ENCODE results near the gene CERS2.

The CERS2 gene

GRCh38 chr1:150987924-150988323 lies 13.3 kb upstream of the CERS2 start:
- Histone ChIP-seq H3K36me3 (ENCODE audit: insufficient read depth, low read length) (no peaks in the 10 kb centered on the region), H3K79me2 (ENCODE audit: insufficient read depth, low read length) (no peaks in the 10 kb centered on the region), H3K9me2 (ENCODE audit: low read depth, low read length) (no peaks in the 10 kb centered on the region), H3K4me3 (ENCODE audit: low read depth, low read length, poor library complexity, severe bottlenecking) (no peak overlapping the region), H3F3A (ENCODE audit: insufficient read depth, low read length) (no peaks in the 10 kb centered on the region), H3K27me3 (ENCODE audit: insufficient read depth, low read length) (0 out of 2 replicates have a peak, but pooled peaks cover 4% of the 10 kb centered on the region), H3K4me2 (ENCODE audit: low read length) (no peak overlapping the region), H3K9me3 (ENCODE audit: low read length) (no peaks in the 10 kb centered on the region), H3K27ac (ENCODE audit: low read depth, low read length, poor library complexity, severe bottlenecking) (no peak overlapping the region), H2AFZ (ENCODE audit: low read length) (no peak overlapping the region), H4K20me1 (ENCODE audit: insufficient read depth, low read length) (no peaks in the 10 kb centered on the region), H3K9ac (ENCODE audit: low read length) (no peak overlapping the region), H3K4me1 (ENCODE audit: insufficient read depth, low read length, severe bottlenecking) (no peaks in the 10 kb centered on the region)
- TF ChIP-seq EZH2 (IDR thresholded peaks at IDR 0.05; ENCODE audit: borderline replicate concordance, low read length) (no peak), CTCF (IDR thresholded peaks at IDR 0.05; ENCODE audit: low read length) (no peak)

DNA sequence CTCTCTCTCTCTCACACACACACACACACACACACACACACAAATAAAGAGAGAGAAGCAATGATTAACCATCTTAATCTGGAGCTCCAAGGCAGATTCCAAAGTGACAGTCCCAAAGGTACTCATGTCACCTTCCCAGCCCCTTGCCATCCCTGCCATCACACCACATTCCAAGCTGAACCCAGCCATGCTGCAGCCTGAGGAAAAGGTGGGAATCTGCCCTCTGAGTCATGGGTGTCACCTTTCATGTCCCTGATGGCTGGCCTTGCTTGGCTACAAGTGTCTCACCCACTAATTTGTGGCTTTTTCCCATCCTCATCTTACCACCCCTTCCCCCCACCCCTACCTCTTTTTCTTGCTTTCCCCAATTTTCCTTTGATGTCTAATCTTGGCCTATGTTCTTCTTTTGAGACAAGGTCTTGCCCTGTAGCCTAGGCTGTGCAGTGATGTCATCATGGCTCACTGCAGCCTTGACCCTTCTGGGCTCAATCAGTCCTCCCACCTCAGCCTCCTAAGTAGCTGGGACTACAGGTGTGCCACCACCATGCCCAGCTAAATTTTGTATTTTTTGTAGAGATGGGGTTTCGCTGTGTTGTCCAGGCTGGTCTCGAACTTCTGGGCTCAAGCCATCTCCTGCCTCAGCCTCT lies 10.7 kb upstream of the CERS2 start:
- Histone ChIP-seq H3F3A (ENCODE audit: insufficient read depth, low read length) (no peaks in the 10 kb centered on the region), H3K9ac (ENCODE audit: low read length) (no peak overlapping the region), H3K4me3 (ENCODE audit: low read depth, low read length, poor library complexity, severe bottlenecking) (no peak overlapping the region), H4K20me1 (ENCODE audit: insufficient read depth, low read length) (no peaks in the 10 kb centered on the region), H3K27ac (ENCODE audit: low read depth, low read length, poor library complexity, severe bottlenecking) (no peak overlapping the region), H3K4me1 (ENCODE audit: insufficient read depth, low read length, severe bottlenecking) (no peaks in the 10 kb centered on the region), H3K36me3 (ENCODE audit: insufficient read depth, low read length) (no peaks in the 10 kb centered on the region), H2AFZ (ENCODE audit: low read length) (no peak overlapping the region), H3K9me3 (ENCODE audit: low read length) (no peaks in the 10 kb centered on the region), H3K79me2 (ENCODE audit: insufficient read depth, low read length) (no peaks in the 10 kb centered on the region), H3K9me2 (ENCODE audit: low read depth, low read length) (no peaks in the 10 kb centered on the region), H3K27me3 (ENCODE audit: insufficient read depth, low read length) (0 out of 2 replicates have a peak, but pooled peaks cover 4% of the 10 kb centered on the region), H3K4me2 (ENCODE audit: low read length) (no peak overlapping the region)
- TF ChIP-seq EZH2 (IDR thresholded peaks at IDR 0.05; ENCODE audit: borderline replicate concordance, low read length) (no peak), CTCF (IDR thresholded peaks at IDR 0.05; ENCODE audit: low read length) (no peak)

DNA sequence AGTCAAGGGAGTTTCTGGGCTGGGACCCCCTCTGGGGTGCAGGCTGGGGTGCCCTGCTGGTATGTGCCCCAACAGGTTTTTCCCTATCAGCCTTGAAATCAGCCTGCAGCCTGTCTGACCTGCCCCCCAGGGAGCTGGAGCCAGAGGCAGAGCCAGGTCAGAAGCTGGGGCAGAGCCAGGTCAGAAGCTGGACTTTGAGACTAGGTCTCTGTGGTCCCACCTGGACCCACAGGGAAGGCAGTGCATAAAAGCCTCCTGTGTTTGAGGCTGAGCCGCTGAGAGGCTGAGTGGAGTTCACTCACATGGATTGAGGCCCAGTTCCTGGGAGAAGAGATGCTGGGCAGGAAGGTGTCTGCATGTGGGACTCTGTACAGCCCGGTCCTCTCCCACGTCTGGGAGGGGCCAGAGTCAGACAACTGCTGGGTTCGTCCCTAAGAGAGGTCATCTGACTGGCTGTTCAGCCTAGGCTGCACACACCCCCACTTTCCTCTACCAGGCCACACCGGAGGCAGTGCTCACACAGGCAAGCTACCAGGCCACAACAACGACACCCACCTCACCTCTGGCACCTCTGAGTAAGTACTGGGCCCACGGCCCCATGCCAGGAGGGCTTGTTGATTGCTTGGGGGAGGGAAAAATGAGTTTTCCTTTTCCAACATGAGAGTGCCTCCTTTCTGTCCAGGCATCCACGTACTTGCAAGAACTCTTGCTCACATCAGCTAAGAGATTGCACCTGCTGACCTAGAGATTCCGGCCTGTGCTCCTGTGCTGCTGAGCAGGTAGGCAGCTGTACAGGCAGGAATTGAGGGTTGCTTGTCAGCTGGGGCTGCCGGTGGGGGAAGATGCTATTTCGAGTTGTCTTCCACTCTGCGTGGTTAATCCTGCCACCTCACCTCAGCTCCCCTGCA lies 7.4 kb upstream of the CERS2 start, which contains the start of gene ANXA9:
TSS of gene ANXA9 (plus strand) at position 488 of the 908 bp plus-strand sequence. CDS start 814 bp downstream, outside the sequence.
- Histone ChIP-seq H3K27me3 (ENCODE audit: insufficient read depth, low read length) (0 out of 2 replicates have a peak, but pooled peaks cover 4% of the 10 kb centered on the region), H3K4me3 (ENCODE audit: low read depth, low read length, poor library complexity, severe bottlenecking) (no peak within 1 kb of the TSS), H3K9ac (ENCODE audit: low read length) (no peak within 1 kb of the TSS), H3K27ac (ENCODE audit: low read depth, low read length, poor library complexity, severe bottlenecking) (no peak within 1 kb of the TSS), H3K4me2 (ENCODE audit: low read length) (no peak within 1 kb of the TSS), H3F3A (ENCODE audit: insufficient read depth, low read length) (no peaks in the 10 kb centered on the region), H4K20me1 (ENCODE audit: insufficient read depth, low read length) (no peaks in the 10 kb centered on the region), H2AFZ (ENCODE audit: low read length) (no peak within 1 kb of the TSS), H3K79me2 (ENCODE audit: insufficient read depth, low read length) (no peaks in the 10 kb centered on the region), H3K9me3 (ENCODE audit: low read length) (no peaks in the 10 kb centered on the region), H3K9me2 (ENCODE audit: low read depth, low read length) (no peaks in the 10 kb centered on the region), H3K4me1 (ENCODE audit: insufficient read depth, low read length, severe bottlenecking) (peaks cover 17% of the 10 kb centered on the region), H3K36me3 (ENCODE audit: insufficient read depth, low read length) (no peaks in the 10 kb centered on the region)
- no peak for TF ChIP-seq CTCF (IDR thresholded peaks at IDR 0.05; ENCODE audit: low read length)
- TF ChIP-seq EZH2 (IDR thresholded peaks at IDR 0.05; ENCODE audit: borderline replicate concordance, low read length): no peak

Measured in OCI-LY1 (cell line).